Central memory CD4-positive, alpha-beta T cell (primary cell): ENCODE measurements around the gene UNC13A.

Experiments used
- DNase-seq: peaks from one replicate; pipeline ENCODE4 v3.0.0; 2022

The UNC13A gene

GRCh38 chr19:17659996-17660395 is 28.2 kb downstream of the UNC13A start:
- no peak for DNase-seq

- DNase-seq: no peak
Observed at GRCh38 chr19:17658666-17659065, 29.5 kb downstream of the UNC13A start.

GRCh38 chr19:17658240-17658639 is 29.9 kb downstream of the UNC13A start:
- no peak for DNase-seq

- DNase-seq: no peak
Observed at GRCh38 chr19:17656970-17657369, 31.2 kb downstream of the UNC13A start.

GRCh38 chr19:17655751-17656472 is 32.2 kb downstream of the UNC13A start:
- DNase-seq: no peak

GRCh38 chr19:17654993-17655392 is 33.2 kb downstream of the UNC13A start:
- DNase-seq: no peak

GRCh38 chr19:17652627-17653026 is 35.5 kb downstream of the UNC13A start:
- DNase-seq: no peak

GRCh38 chr19:17648786-17649185 is 39.4 kb downstream of the UNC13A start:
- no peak for DNase-seq

- DNase-seq: no peak
Observed at GRCh38 chr19:17648097-17648660, 40.0 kb downstream of the UNC13A start.

- DNase-seq: no peak
Observed at GRCh38 chr19:17647071-17648020, 40.8 kb downstream of the UNC13A start.

- DNase-seq: no peak
Observed at GRCh38 chr19:17646441-17646840, 41.7 kb downstream of the UNC13A start.

- no peak for DNase-seq
Observed at GRCh38 chr19:17645339-17645963, 42.7 kb downstream of the UNC13A start.

- DNase-seq: no peak
Observed at GRCh38 chr19:17642656-17643055, 45.5 kb downstream of the UNC13A start.

GRCh38 chr19:17641846-17642245 is 46.3 kb downstream of the UNC13A start:
- no peak for DNase-seq

- no peak for DNase-seq
Observed at GRCh38 chr19:17641181-17641580, 47.0 kb downstream of the UNC13A start.

- no peak for DNase-seq
Observed at GRCh38 chr19:17633700-17634099, 54.5 kb downstream of the UNC13A start.

- no peak for DNase-seq
Observed at GRCh38 chr19:17632577-17632976, 55.6 kb downstream of the UNC13A start.

GRCh38 chr19:17629760-17630159 is 58.4 kb downstream of the UNC13A start:
- no peak for DNase-seq

GRCh38 chr19:17627921-17628320 is 60.2 kb downstream of the UNC13A start:
- no peak for DNase-seq

- no peak for DNase-seq
Observed at GRCh38 chr19:17627161-17627560, 61.0 kb downstream of the UNC13A start.

- no peak for DNase-seq
Observed at GRCh38 chr19:17626456-17627015, 61.6 kb downstream of the UNC13A start.

GRCh38 chr19:17625980-17626379 is 62.2 kb downstream of the UNC13A start:
- DNase-seq: no peak

GRCh38 chr19:17625043-17625442 is 63.1 kb downstream of the UNC13A start:
- no peak for DNase-seq
